Liver (tissue), 9 donors: ENCODE measurements around the gene TP53. TPM values are rescaled to one million over a fixed set of nuclear protein-coding genes. Genes with fewer than 3 reads are reported as not detected.

ENCODE experiments used
- DNase-seq: peaks from one replicate; pipeline ENCODE4 v3.0.0-alpha.2; 2017; ENCODE audit warnings: low spot score
- H3K27ac ChIP-seq, 2 donors: one replicate each; pipeline ENCODE4 v1.7.0; 2013; ENCODE audit warnings: inconsistent platforms in 2 of 2, low read length in 2 of 2, control low read depth in 1 of 2, low read depth in 1 of 2, mild to moderate bottlenecking in 1 of 2
- H3K27me3 ChIP-seq, 4 donors: one replicate each; pipeline versions ENCODE4 v1.6.1 to v1.7.0; 2013; ENCODE audit warnings: low read length in 3 of 4, inconsistent platforms in 1 of 4, mild to moderate bottlenecking in 1 of 4, moderate library complexity in 1 of 4; ENCODE audit not compliant: control insufficient read depth in 4 of 4, insufficient read depth in 4 of 4
- H3K36me3 ChIP-seq, 4 donors: one replicate each; pipeline versions ENCODE4 v1.6.1 to v1.7.0; 2013; ENCODE audit warnings: low read length in 3 of 4, mild to moderate bottlenecking in 3 of 4, low read depth in 1 of 4, moderate library complexity in 1 of 4; ENCODE audit not compliant: control insufficient read depth in 4 of 4, insufficient read depth in 3 of 4
- H3K4me1 ChIP-seq, 4 donors: one replicate each; pipeline versions ENCODE4 v1.6.1 to v1.7.0; 2013; ENCODE audit warnings: low read length in 3 of 4, mild to moderate bottlenecking in 3 of 4, moderate library complexity in 1 of 4; ENCODE audit not compliant: control insufficient read depth in 4 of 4, insufficient read depth in 4 of 4
- H3K4me3 ChIP-seq, 3 donors: one replicate each; pipeline versions ENCODE4 v1.6.1 to v1.7.0; 2013; ENCODE audit warnings: low read length in 3 of 3, control low read depth in 1 of 3, low read depth in 1 of 3, mild to moderate bottlenecking in 1 of 3
- H3K9ac ChIP-seq, 2 donors: one replicate each; pipeline ENCODE4 v1.7.0; 2013; ENCODE audit warnings: low read length in 2 of 2, mild to moderate bottlenecking in 2 of 2, moderate library complexity in 2 of 2, control low read depth in 1 of 2, low read depth in 1 of 2
- H3K9me3 ChIP-seq, 4 donors: one replicate each; pipeline versions ENCODE4 v1.6.1 to v1.7.0; 2013; ENCODE audit warnings: low read length in 3 of 4; ENCODE audit not compliant: control insufficient read depth in 4 of 4
- CTCF ChIP-seq: fragments of 150-350 bp; IDR thresholded peaks from 2 replicates; pipeline ENCODE4 v1.5.1; 2017; ENCODE audit warnings: improper control_type of control experiment, low read depth, low read length; ENCODE audit not compliant: missing input control
- EGR1 ChIP-seq, 2 donors: IDR thresholded peaks; 2 replicates each; pipeline ENCODE4 v1.6.1; 2016 to 2018; ENCODE audit warnings: antibody characterized with exemption in 2 of 2, low read depth in 2 of 2
- FOXA1 ChIP-seq: IDR thresholded peaks from 2 replicates; pipeline ENCODE4 v1.6.1; 2016; ENCODE audit warnings: antibody characterized with exemption
- FOXA2 ChIP-seq: IDR thresholded peaks from 2 replicates; pipeline ENCODE4 v1.6.1; 2016; ENCODE audit warnings: antibody characterized with exemption
- GABPA ChIP-seq, 2 donors: IDR thresholded peaks in 1 of 2; conservative IDR thresholded peaks in 1 of 2; 2 replicates each; pipeline ENCODE4 v1.6.1; 2016; ENCODE audit warnings: antibody characterized with exemption in 2 of 2, mild to moderate bottlenecking in 1 of 2, moderate library complexity in 1 of 2
- HNF4A ChIP-seq, 2 donors: conservative IDR thresholded peaks; 2 replicates each; pipeline ENCODE4 v1.6.1; 2016; ENCODE audit warnings: antibody characterized with exemption in 2 of 2, mild to moderate bottlenecking in 2 of 2
- HNF4G ChIP-seq: IDR thresholded peaks from 2 replicates; pipeline ENCODE4 v1.6.1; 2016; ENCODE audit warnings: antibody characterized with exemption
- JUND ChIP-seq, 2 donors: IDR thresholded peaks; 2 replicates each; pipeline ENCODE4 v1.6.1; 2016; ENCODE audit warnings: antibody characterized with exemption in 2 of 2
- NR2F2 ChIP-seq: IDR thresholded peaks from 2 replicates; pipeline ENCODE4 v1.6.1; 2016; ENCODE audit warnings: antibody characterized with exemption
- RAD21 ChIP-seq, 2 donors: IDR thresholded peaks; 2 replicates each; pipeline ENCODE4 v1.6.1; 2016; ENCODE audit warnings: antibody characterized with exemption in 2 of 2, mild to moderate bottlenecking in 2 of 2
- REST ChIP-seq: IDR thresholded peaks from 2 replicates; pipeline ENCODE4 v1.6.1; 2016; ENCODE audit warnings: antibody characterized with exemption, mild to moderate bottlenecking
- RXRA ChIP-seq, 2 donors: IDR thresholded peaks; 2 replicates each; pipeline ENCODE4 v1.6.1; 2017 to 2018; ENCODE audit warnings: antibody characterized with exemption in 2 of 2, mild to moderate bottlenecking in 1 of 2
- SP1 ChIP-seq: IDR thresholded peaks from 2 replicates; pipeline ENCODE4 v1.6.1; 2018; ENCODE audit warnings: antibody characterized with exemption, mild to moderate bottlenecking
- TAF1 ChIP-seq: conservative IDR thresholded peaks from 2 replicates; pipeline ENCODE4 v1.6.1; 2016; ENCODE audit warnings: antibody characterized with exemption, mild to moderate bottlenecking
- YY1 ChIP-seq: IDR thresholded peaks from 2 replicates; pipeline ENCODE4 v1.6.1; 2016; ENCODE audit warnings: antibody characterized with exemption, mild to moderate bottlenecking
- ZBTB33 ChIP-seq: IDR thresholded peaks from 2 replicates; pipeline ENCODE4 v1.6.1; 2016; ENCODE audit warnings: antibody characterized with exemption
- WGBS: extraction: QIAGEN DNeasy Blood & Tissue Kit; methylation state at CpG from one replicate; pipeline ENCODE4 v1.1.7; 2013; 5-methylcytosine and 5-hydroxymethylcytosine counted together
- polyA plus RNA-seq, 2 donors: library from polyadenylated mRNA; stranded (reverse) in 1 of 2; unstranded in 1 of 2; fragments of 200-250 nt in 1 of 2; fragments of >200 nt in 1 of 2; fragmentation: Nextera tagmentation in 1 of 2; extraction: Ambion mirVana in 1 of 2; gene quantifications; one replicate each; pipeline versions ENCODE4 v1.2.1 to v1.2.3, GENCODE V29; 2013 to 2015
- total RNA-seq, 2 donors: library from RNA; depleted of rRNA; stranded (reverse); fragments of >200 nt; gene quantifications; one replicate each; pipeline ENCODE4 v1.2.3, GENCODE V29; 2014
- TF ChIP-seq, protein P1 (sequence below): IDR thresholded peaks from 2 replicates; pipeline ENCODE4 v1.6.1; 2016; ENCODE audit warnings: antibody characterized with exemption
- TF ChIP-seq, protein P2 (sequence below): IDR thresholded peaks from 2 replicates; pipeline ENCODE4 v1.6.1; 2016; ENCODE audit warnings: antibody characterized with exemption
- donor health status: healthy.
- donor health status: healthy.
- donor health status: healthy.
- donor health status: healthy.
- donor health status: healthy.

Gene TP53
- total and polyA plus RNA-seq, 4 donors = 8.3 to 18.4 (median 12.6) TPM

- H3K27me3 ChIP-seq = no peaks in the 10 kb centered on the region
- peak within 1 kb of the TSS; percentile 85 to 99 for H3K27ac ChIP-seq
- peaks cover 17 to 64% (median 50%) of the 10 kb centered on the region in 4 donors for H3K4me1 ChIP-seq
- TF ChIP-seq NR2F2 = peak; percentile 74
- peak; percentile 79 for TF ChIP-seq YY1
- peak; percentile 90 to 92 for TF ChIP-seq HNF4A (conservative IDR thresholded peaks at IDR 0.05)
- TF ChIP-seq FOXA2 = peak; percentile 56
- peak in 1 of 2 donors; percentile 22 for TF ChIP-seq GABPA (IDR thresholded peaks at IDR 0.05 in 1 of 2, conservative IDR thresholded peaks at IDR 0.05 in 1 of 2)
- TF ChIP-seq REST = peak; percentile 84
- TF ChIP-seq RAD21 (IDR thresholded peaks at IDR 0.05) = peak; percentile 24 to 28
- TF ChIP-seq FOXA1 = peak; percentile 16
- TF ChIP-seq, protein P1, sequence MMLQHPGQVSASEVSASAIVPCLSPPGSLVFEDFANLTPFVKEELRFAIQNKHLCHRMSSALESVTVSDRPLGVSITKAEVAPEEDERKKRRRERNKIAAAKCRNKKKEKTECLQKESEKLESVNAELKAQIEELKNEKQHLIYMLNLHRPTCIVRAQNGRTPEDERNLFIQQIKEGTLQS = no peak
- TF ChIP-seq JUND (IDR thresholded peaks at IDR 0.05) = peak; percentile 34 to 62
- TF ChIP-seq RXRA (IDR thresholded peaks at IDR 0.05) = peak; percentile 90 to 93
- TF ChIP-seq, protein P2, sequence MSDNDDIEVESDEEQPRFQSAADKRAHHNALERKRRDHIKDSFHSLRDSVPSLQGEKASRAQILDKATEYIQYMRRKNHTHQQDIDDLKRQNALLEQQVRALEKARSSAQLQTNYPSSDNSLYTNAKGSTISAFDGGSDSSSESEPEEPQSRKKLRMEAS = peak; percentile 55
- no peak for TF ChIP-seq CTCF
- TF ChIP-seq TAF1 = no peak
- peak; percentile 72 for TF ChIP-seq HNF4G
- peak; percentile 87 for TF ChIP-seq SP1
- TF ChIP-seq ZBTB33 = peak; percentile 87
- peak; percentile 67 to 91 for TF ChIP-seq EGR1 (IDR thresholded peaks at IDR 0.05; ENCODE audit: low read depth in 2 of 2)
- peaks cover 0 to 1% (median 0%) of the 10 kb centered on the region in 4 donors for H3K36me3 ChIP-seq
- no peaks in the 10 kb centered on the region for H3K9me3 ChIP-seq
- DNase-seq = peak; percentile 88
- peak within 1 kb of the TSS; percentile 88 to 93 (median 92) for H3K4me3 ChIP-seq
- H3K9ac ChIP-seq = peak within 1 kb of the TSS; percentile 85 to 92
- under 1% methylated on average over 54 of the region's 54 CpGs for WGBS
These were observed 59.8 kb downstream of the TP53 start, which contains the start of gene SAT2 for GRCh38 chr17:7627250-7628121. Gene SAT2 (minus strand): TSS chr17:7627821. CDS start chr17:7627635, 186 bp downstream.
